ENCODE results near the gene LRRC4C. TPM values are rescaled to one million over a fixed set of nuclear protein-coding genes. Genes with fewer than 3 reads are reported as not detected.

Gene LRRC4C
- total and polyA plus RNA-seq, 5 donors = 1.0 to 2.7 (median 2.0) TPM

DNA sequence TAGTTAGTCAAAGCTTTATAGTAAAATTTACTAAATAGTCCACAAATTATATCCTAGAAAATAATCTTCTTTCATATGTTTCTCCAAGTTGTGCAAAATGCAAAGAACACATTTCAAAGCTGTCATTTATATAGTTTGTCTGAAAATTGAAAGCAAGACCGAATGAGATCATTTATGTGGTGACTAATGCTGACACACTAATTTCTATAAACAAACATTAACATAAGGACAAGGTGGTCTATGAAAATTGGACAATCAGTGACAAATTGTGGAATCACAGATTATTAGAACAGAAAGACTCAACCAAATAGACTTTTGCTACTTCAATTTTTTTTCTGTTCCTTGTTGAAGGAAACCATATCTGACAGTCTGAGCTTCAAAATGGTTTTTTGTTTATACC, 1056.1 kb downstream of the LRRC4C start:
- Histone ChIP-seq H3K27me3 (ENCODE audit: control insufficient read depth, insufficient read depth) (no peaks in the 10 kb centered on the region), H3K4me3 (ENCODE audit: low read length) (no peak overlapping the region), H3K27ac (ENCODE audit: low read length) (no peak overlapping the region), H3K4me1 (ENCODE audit: control insufficient read depth, insufficient read depth, low read length) (no peaks in the 10 kb centered on the region), H3K9me3 (ENCODE audit: control insufficient read depth, low read length) (no peaks in the 10 kb centered on the region)
- ATAC-seq (no peak), DNase-seq (no peak)
- WGBS = 66% methylated on average over 1 of the region's 1 CpG
- intact Hi-C loops (cut with DNase I) = no loop called here

DNA sequence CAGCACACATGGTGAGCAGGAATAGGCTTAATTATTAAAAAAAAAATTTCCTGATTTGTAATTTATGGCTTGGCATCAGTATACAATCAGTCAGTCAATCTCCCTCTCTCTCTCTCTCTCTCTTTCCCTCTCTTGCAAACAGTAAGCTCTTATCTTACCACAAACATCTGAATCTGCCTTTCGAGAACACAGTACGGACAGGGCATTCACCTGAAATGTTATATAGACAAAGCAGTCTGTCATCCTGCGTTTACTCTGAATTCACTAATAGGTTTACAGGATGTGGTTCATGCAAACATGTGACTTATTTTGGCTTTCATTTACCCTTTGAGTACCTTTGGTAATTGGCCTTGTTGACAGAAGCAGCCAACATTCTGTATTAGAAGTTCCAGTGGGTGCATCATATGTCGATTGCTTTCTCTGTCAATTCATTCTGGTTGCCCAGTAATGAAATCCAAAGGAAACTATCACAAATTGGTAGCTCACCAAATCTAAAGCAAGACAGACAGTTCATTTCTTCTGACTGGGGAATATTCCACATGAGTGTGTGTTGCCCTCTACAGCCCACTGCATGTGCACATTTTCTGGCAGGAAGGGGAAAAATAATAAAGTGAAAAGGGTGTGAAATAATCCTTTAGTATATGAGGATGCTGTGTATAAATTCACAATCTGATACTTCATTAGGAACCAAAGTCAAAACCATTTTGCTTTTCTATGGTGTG, 1058.2 kb downstream of the LRRC4C start:
- Histone ChIP-seq H3K4me1 (ENCODE audit: control insufficient read depth, insufficient read depth, low read length) (no peaks in the 10 kb centered on the region), H3K27ac (ENCODE audit: low read length) (no peak overlapping the region), H3K9me3 (ENCODE audit: control insufficient read depth, low read length) (no peaks in the 10 kb centered on the region), H3K27me3 (ENCODE audit: control insufficient read depth, insufficient read depth) (no peaks in the 10 kb centered on the region), H3K4me3 (ENCODE audit: low read length) (no peak overlapping the region)
- no peak for DNase-seq
- 46% methylated on average over 4 of the region's 4 CpGs for WGBS
- intact Hi-C loops (cut with DNase I) = no loop called here
- no peak for ATAC-seq

DNA sequence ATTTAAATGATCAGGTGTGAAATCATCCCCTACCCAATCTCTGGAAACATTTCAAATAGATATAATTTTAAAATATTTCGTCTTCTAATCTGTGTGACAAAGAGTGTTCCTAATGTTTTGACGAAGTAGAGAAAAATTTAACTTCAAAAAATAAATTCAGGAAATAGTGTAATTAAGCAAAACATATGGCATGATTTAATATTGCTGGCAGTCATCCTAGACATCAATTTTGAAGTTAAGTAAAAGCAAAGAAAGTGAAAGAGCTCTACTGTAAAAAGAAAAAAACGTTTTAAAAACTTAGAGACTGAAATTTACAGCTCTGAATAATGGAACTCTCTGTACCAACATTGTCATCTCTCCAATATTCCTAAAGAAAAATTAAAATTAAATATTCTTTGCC, 1062.3 kb downstream of the LRRC4C start:
- WGBS = 21% methylated on average over 3 of the region's 3 CpGs
- intact Hi-C loops (cut with DNase I) = no loop called here
- ATAC-seq = no peak
- H3K4me3 ChIP-seq (ENCODE audit: low read length) = no peak overlapping the region
- H3K4me1 ChIP-seq (ENCODE audit: control insufficient read depth, insufficient read depth, low read length) = no peaks in the 10 kb centered on the region
- no peak overlapping the region for H3K27ac ChIP-seq (ENCODE audit: low read length)
- no peaks in the 10 kb centered on the region for H3K27me3 ChIP-seq (ENCODE audit: control insufficient read depth, insufficient read depth)
- H3K9me3 ChIP-seq (ENCODE audit: control insufficient read depth, low read length) = no peaks in the 10 kb centered on the region
- DNase-seq = no peak

DNA sequence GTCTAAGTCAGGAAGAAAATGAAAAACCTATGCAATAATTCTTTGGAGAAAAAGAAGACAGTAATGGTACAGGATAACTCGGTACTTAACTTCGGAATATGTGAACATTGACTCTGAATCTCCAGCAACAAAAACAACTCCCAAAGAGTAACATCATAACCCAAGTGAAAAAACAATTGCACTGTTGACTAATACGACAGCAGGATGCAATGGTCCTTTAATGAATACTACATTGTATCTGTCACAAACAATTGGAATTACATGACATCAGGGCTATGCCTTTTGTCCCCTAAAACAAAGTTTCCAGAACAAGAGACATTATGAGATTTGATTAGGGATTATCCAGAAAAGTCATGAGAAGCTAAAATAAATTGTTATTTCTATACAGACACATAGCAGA, 1065.9 kb downstream of the LRRC4C start:
- 75% methylated on average over 3 of the region's 3 CpGs for WGBS
- Histone ChIP-seq H3K4me3 (ENCODE audit: low read length) (no peak overlapping the region), H3K27ac (ENCODE audit: low read length) (no peak overlapping the region), H3K9me3 (ENCODE audit: control insufficient read depth, low read length) (no peaks in the 10 kb centered on the region), H3K4me1 (ENCODE audit: control insufficient read depth, insufficient read depth, low read length) (no peaks in the 10 kb centered on the region), H3K27me3 (ENCODE audit: control insufficient read depth, insufficient read depth) (no peaks in the 10 kb centered on the region)
- no peak for ATAC-seq
- no peak for DNase-seq
- intact Hi-C loops (cut with DNase I) = no loop called here

DNA sequence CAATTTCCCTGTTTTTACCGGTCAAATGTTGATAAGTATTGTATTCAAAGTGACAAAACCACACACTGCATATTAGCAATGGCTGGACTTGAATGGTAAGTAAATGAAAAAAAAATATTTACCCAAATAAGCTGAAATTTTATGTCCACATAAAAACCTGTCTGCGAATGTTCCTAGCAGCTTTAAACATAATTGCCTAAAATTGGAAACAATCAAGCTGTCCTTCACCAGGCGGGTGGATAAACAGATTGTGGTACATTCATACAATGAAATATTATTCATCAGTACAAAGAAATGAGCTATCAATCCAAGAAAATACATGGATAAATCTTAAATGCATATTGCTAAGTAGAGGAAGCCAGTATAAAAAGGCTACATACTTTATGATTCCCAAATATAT, 1067.8 kb downstream of the LRRC4C start:
- no peak overlapping the region for H3K27ac ChIP-seq (ENCODE audit: low read length)
- no peaks in the 10 kb centered on the region for H3K27me3 ChIP-seq (ENCODE audit: control insufficient read depth, insufficient read depth)
- DNase-seq (no peak), ATAC-seq (no peak)
- H3K4me3 ChIP-seq (ENCODE audit: low read length) = no peak overlapping the region
- WGBS = 82% methylated on average over 3 of the region's 3 CpGs
- intact Hi-C loops (cut with DNase I) = no loop called here
- no peaks in the 10 kb centered on the region for H3K9me3 ChIP-seq (ENCODE audit: control insufficient read depth, low read length)
- no peaks in the 10 kb centered on the region for H3K4me1 ChIP-seq (ENCODE audit: control insufficient read depth, insufficient read depth, low read length)

DNA sequence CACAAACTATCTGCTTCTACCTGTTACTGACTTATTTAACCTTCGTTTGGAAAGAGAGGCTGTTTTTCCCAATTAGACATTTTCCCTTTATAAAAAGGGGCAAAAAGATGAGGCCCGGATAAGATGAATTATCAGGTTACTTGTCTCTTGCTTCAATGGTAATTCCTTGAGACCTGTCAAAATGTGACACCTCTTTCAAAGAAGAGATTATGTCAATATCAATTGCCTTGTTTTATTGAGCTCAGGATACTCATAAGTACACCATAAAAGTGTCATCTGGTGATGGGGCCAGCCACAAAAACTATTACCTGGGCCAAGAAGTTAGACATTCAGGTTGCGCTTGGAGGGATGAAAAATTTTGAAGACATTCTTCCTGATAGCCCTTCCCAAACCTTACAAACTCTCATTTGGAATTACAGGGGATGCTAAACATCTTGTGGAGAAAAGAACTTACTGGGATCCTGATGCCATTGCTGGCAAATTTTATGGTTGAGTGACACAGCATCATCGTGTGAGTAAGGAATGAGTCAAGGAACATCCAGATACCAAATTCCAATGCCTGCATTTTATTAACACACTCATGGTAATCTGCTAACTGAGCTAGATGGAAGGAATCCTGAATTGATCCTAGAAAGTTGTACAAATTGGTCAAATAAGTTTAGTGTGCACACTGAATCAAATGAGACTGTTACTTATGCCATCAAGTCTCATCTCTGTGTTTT, 1071.2 kb downstream of the LRRC4C start:
- intact Hi-C loops (cut with DNase I) = no loop called here

DNA sequence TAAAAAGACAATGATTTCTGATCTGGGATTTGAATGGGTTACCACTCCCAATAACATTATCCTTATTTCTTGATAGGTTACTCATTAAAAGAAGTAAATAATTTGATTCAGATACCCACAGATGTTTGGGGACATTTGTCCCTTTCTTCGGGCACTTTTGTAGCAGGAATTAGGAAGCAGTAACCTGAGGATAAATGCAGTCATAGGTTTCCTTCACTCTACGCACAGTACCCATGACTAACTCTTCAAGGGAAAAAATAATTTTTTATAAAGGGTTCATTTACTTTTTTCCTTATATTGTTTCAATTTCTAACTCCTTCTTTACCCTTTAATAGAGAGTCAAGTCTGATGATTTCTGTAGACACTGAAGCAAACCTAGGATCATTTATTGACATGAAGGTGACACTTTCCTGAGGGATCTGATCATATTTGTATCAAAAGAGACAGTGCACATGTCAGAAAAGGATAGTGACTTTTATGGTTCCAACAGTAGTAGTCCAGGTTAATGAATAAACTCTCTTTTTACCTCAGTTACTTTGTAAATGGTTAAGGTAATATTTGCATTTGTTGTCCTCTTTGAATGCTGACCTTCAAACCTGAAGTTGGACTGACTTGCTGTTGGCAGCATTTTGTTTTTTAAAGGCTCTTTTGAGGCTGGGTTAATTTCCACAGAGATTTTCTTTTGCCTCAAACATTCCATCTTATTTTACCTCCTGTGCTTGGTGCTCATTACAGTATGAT, 1072.0 kb downstream of the LRRC4C start:
- no peaks in the 10 kb centered on the region for H3K27me3 ChIP-seq (ENCODE audit: control insufficient read depth, insufficient read depth)
- no peak overlapping the region for H3K27ac ChIP-seq (ENCODE audit: low read length)
- intact Hi-C loops (cut with DNase I) = no loop called here
- H3K9me3 ChIP-seq (ENCODE audit: control insufficient read depth, low read length) = no peaks in the 10 kb centered on the region
- H3K4me3 ChIP-seq (ENCODE audit: low read length) = no peak overlapping the region
- WGBS = 81% methylated on average over 2 of the region's 2 CpGs
- ATAC-seq (no peak), DNase-seq (no peak)
- no peaks in the 10 kb centered on the region for H3K4me1 ChIP-seq (ENCODE audit: control insufficient read depth, insufficient read depth, low read length)

More for the DNA sequence above, 1071.2 kb downstream of the LRRC4C start:
- Histone ChIP-seq H3K27ac (ENCODE audit: low read length) (no peak overlapping the region), H3K27me3 (ENCODE audit: control insufficient read depth, insufficient read depth) (no peaks in the 10 kb centered on the region), H3K4me1 (ENCODE audit: control insufficient read depth, insufficient read depth, low read length) (no peaks in the 10 kb centered on the region), H3K9me3 (ENCODE audit: control insufficient read depth, low read length) (no peaks in the 10 kb centered on the region), H3K4me3 (ENCODE audit: low read length) (no peak overlapping the region)
- ATAC-seq (no peak), DNase-seq (no peak)
- 77% methylated on average over 4 of the region's 4 CpGs for WGBS

DNA sequence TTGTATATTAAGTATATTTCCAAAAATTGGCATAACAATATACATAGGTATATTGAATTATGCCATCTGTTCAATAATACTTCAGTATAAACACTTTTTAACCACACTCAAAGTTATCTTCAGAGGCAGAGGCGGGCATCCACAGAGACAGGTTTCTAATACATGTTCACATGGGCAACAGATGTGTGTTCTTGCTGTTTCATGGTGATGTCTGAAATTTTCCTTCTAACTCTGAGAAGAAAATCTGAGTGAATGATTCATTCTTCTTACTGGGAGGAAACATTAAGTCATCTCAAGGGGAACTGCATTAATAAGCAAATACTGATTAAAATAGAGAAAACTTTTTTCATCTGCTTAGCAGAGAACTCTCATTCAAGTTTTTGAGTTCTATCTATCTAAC, 1074.5 kb downstream of the LRRC4C start:
- Histone ChIP-seq H3K27ac (ENCODE audit: low read length) (no peak overlapping the region), H3K27me3 (ENCODE audit: control insufficient read depth, insufficient read depth) (no peaks in the 10 kb centered on the region), H3K4me3 (ENCODE audit: low read length) (no peak overlapping the region), H3K4me1 (ENCODE audit: control insufficient read depth, insufficient read depth, low read length) (no peaks in the 10 kb centered on the region), H3K9me3 (ENCODE audit: control insufficient read depth, low read length) (no peaks in the 10 kb centered on the region)
- intact Hi-C loops (cut with DNase I) = no loop called here
- 77% methylated on average over 1 of the region's 1 CpG for WGBS
- ATAC-seq (no peak), DNase-seq (no peak)

DNA sequence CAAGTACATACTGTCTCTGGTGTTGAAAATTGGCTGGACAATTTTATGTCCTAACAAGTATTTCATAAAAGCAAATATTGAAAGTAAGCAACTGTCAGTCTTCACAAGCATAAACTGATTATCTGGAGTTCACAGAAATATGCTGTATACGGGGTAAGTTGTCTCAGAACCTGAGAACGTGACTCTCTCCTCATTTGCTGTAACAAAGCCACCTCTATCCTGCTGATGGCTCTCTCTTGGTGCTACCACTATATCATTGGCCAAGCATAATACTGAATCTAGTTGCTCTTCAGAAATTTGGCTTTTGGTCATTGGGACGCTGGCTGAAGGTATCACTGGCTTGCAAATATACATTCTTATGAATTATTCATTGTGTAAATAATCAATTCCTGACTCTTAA, 1078.0 kb downstream of the LRRC4C start:
- H3K4me1 ChIP-seq (ENCODE audit: control insufficient read depth, insufficient read depth, low read length) = no peaks in the 10 kb centered on the region
- DNase-seq = no peak

DNA sequence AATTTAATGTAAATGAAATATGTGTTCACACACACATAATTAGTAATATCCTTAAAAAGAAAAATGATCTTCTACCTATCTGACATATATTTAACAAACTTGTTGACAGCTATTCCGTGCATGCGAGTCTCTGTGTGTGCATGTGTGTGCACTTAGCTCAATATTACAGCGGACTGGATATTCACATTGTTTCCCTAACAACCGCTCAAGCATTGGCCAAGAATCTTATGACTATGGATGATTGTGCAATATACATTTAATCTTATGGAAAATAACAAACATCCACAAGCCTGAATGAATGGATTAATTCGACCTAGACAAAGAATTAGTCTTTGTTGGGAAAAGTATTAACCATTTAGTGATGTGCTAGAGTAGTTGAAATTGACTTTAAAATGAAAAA, 1078.6 kb downstream of the LRRC4C start:
- DNase-seq = no peak
- Histone ChIP-seq H3K27me3 (ENCODE audit: control insufficient read depth, insufficient read depth) (no peaks in the 10 kb centered on the region), H3K9me3 (ENCODE audit: control insufficient read depth, low read length) (no peaks in the 10 kb centered on the region), H3K4me1 (ENCODE audit: control insufficient read depth, insufficient read depth, low read length) (no peaks in the 10 kb centered on the region), H3K27ac (ENCODE audit: low read length) (no peak overlapping the region), H3K4me3 (ENCODE audit: low read length) (no peak overlapping the region)
- ATAC-seq = no peak
- WGBS = 71% methylated on average over 5 of the region's 5 CpGs
- intact Hi-C loops (cut with DNase I) = no loop called here

More for the DNA sequence above, 1078.0 kb downstream of the LRRC4C start:
- no peaks in the 10 kb centered on the region for H3K9me3 ChIP-seq (ENCODE audit: control insufficient read depth, low read length)
- WGBS = 85% methylated on average over 3 of the region's 3 CpGs
- no peak for ATAC-seq
- no peak overlapping the region for H3K4me3 ChIP-seq (ENCODE audit: low read length)
- intact Hi-C loops (cut with DNase I) = no loop called here
- H3K27me3 ChIP-seq (ENCODE audit: control insufficient read depth, insufficient read depth) = no peaks in the 10 kb centered on the region
- no peak overlapping the region for H3K27ac ChIP-seq (ENCODE audit: low read length)

DNA sequence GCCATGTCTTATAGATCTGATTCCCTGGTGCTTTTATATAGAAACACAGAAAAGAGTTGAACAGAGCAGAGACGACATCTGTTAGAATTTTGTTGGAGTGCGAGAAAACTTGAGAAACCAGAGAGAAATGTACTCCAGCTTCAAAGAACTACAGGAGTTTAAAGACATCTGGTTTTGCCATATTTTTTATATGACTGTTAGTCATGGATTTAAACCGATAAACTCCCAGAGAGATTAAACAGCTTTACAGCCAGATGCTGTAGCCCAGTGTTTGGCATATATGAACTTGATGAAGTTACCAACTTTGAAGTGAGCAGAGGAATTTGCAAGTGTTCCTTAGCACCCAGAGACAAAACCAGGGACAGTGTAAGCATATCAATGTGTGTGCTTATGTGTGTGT, 1083.1 kb downstream of the LRRC4C start:
- no peaks in the 10 kb centered on the region for H3K9me3 ChIP-seq (ENCODE audit: control insufficient read depth, low read length)
- no peaks in the 10 kb centered on the region for H3K27me3 ChIP-seq (ENCODE audit: control insufficient read depth, insufficient read depth)
- H3K27ac ChIP-seq (ENCODE audit: low read length) = no peak overlapping the region
- DNase-seq (no peak), ATAC-seq (no peak)
- intact Hi-C loops (cut with DNase I) = no loop called here
- no peaks in the 10 kb centered on the region for H3K4me1 ChIP-seq (ENCODE audit: control insufficient read depth, insufficient read depth, low read length)
- WGBS = 75% methylated on average over 3 of the region's 3 CpGs
- no peak overlapping the region for H3K4me3 ChIP-seq (ENCODE audit: low read length)

Data from right cardiac atrium (tissue), 5 donors.